A549 treated with RU486 at 1 μM for 4 hours (cell line): ENCODE data around the gene IQCH. TPM values are rescaled to one million over a fixed set of nuclear protein-coding genes. Genes with fewer than 3 reads are reported as not detected.

ENCODE experiments used
- total RNA-seq: library from RNA; stranded (reverse); fragments of 200-300 nt; extraction: Qiagen RNA extraction; gene quantifications from 5 replicates; pipeline ENCODE4 v1.2.3, GENCODE V29; 2022; ENCODE audit warnings: low read depth

The IQCH gene
- 1.4 to 3.5 TPM (median 1.5 TPM) in 5 replicates for total RNA-seq

DNA sequence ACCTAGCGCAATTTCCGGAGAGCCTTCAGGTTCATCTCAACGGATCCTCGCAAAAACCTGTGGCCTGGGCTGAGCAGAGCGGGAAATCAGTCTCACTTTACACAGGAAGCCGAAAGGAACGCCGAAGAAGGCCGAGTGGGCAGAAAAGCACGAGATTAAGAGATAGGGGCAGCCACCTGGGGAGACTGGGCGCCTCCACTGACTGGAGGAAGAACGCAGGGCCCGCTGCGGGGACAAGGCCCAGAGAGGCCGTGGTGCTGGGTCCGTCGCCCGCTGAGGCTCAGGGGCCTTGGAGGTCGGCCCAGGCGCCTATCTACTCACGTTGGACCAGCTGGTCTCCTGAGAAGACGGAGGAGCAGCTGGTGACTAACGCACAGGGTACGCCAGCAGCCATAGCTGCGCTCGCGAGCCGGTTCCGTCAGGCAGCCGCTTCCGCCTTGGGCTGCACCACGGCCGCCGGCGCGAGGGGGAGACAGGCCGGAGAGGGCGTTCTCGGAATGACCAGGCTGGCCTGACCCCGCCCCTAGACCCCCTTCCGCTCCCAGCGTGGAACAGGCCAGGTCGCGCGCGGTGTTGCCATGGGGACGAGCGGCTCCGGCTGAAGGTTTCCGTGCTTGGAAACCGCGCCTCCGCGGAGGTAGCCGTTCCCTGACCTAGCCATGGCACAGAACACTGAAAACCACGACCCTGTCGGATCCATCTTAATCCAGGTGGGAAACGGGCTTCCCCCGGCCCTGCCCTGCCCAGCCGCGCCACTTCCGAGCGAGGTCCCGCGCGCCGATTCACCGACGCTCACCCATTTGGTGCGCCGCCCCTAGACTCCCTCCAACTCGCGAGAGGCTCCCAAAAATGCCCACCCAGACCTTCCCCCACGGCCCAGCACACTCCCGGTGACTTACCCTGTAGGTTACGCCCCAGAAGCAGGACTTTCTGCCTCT is at the start of gene IQCH, which contains the start of gene AAGAB:
Gene IQCH (plus strand): TSS at position 549 of the 938 bp plus-strand sequence. CDS start 111 bp downstream, at position 660.
Gene AAGAB (minus strand): TSS at position 424 of the 938 bp plus-strand sequence. CDS start 30 bp downstream, at position 394.

DNA sequence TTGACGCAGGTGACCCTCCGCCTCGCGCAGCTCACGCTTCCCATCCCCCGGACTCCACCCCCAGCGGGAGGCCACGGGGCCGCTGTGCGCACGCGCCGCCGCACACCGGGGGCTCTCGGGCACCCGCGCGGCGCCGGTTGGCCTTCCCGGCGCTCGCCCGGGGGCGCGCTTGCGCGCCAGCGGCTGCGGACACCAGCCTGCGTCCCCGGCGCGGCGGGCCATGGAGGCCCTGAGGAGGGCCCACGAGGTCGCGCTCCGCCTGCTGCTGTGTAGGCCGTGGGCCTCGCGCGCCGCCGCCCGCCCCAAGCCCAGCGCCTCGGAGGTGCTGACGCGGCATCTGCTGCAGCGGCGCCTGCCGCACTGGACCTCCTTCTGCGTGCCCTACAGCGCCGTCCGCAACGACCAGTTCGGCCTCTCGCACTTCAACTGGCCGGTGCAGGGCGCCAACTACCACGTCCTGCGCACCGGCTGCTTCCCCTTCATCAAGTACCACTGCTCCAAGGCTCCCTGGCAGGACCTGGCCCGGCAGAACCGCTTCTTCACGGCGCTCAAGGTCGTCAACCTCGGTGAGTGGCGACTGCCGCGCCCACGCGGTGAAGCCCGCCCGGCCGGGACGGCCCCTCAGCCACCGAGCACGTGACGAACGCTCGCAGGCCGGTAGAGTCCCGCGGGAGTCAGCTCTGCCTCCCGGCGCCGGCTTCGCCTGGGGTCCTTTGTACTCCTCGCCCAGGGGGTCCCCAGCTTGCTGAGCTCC is 266.6 kb downstream of the IQCH start, which contains the start of gene C15orf61:
Gene C15orf61 (plus strand): TSS at position 103 of the 754 bp plus-strand sequence. CDS start 118 bp downstream, at position 221.

DNA sequence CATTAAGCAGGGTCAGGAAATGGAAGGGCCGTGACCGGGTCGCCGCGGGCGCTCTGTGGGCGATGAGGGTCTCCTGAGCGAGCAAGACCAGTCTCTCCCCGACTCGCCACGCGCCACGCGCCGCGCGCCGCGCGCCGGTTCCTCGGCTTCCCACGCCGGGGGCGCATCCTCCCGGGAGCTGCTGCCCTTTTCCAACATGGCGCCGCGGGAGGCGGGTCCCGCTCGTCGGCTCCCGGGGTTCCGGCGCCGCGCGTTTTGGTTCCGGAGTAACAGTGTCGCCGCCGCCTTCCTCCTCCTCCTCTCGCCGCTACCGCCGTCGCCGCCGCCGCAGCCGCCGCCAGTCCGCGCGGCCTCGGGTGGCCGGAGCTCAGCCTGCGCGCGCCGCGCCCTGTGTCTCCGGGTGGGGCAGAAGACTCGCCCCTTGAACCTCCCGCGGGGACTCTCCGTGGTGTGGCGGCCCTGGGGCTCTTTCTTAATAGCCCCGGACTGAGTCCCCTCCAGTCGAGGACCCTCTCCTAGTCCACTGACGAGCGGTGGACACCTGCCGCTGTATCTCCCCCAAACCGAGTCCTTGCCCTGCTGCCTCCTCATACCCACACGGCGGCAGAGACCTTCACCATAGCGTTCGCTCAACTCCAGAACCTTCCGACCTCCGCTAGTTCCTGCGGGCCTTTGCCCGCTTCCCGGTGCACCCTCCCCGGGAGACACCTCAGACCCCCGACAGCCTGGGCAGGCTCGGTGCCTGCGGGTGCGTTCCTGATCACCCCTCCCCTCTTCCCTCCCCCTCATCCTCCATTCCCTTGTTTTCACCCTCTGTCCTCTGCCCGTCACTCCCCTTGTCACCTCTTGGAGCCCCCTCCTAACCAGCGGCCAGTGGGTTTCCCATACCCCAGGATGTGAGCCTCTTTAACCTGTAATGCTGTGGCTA is 288.1 kb downstream of the IQCH start, which contains the start of gene MAP2K5:
Gene MAP2K5 (plus strand): TSS at position 284 of the 928 bp plus-strand sequence. CDS start 633 bp downstream, at position 917.

Other genes starting within 250 kb of the IQCH start
- gene SMAD3, start 189.2 kb upstream of the IQCH start, total RNA-seq: 155 to 219 TPM (median 192 TPM) in 5 replicates
- gene AAGAB, start 125 bp upstream of the IQCH start, total RNA-seq: 67.6 to 80.9 TPM (median 76.4 TPM) in 5 replicates